GM20000 (cell line): ENCODE data around the gene THBS4.

ENCODE experiments used
- DNase-seq: peaks from one replicate; pipeline ENCODE4 v3.0.0; 2012; ENCODE audit warnings: low spot score
- CTCF ChIP-seq: IDR thresholded peaks from 2 replicates; pipeline ENCODE4 v1.5.1; 2012; ENCODE audit warnings: mild to moderate bottlenecking, control low read depth; ENCODE audit errors: extremely low read depth, missing control alignments

The THBS4 gene

GRCh38 chr5:80043187-80043586 lies 8.0 kb downstream of the THBS4 start:
- DNase-seq = no peak
- no peak for TF ChIP-seq CTCF

- TF ChIP-seq CTCF = no peak
- no peak for DNase-seq
Measured at GRCh38 chr5:80048084-80048780, 13.1 kb downstream of the THBS4 start.

GRCh38 chr5:80052464-80052863 lies 17.3 kb downstream of the THBS4 start:
- no peak for DNase-seq
- no peak for TF ChIP-seq CTCF

- TF ChIP-seq CTCF = no peak
- DNase-seq = no peak
Measured at GRCh38 chr5:80054682-80055081, 19.5 kb downstream of the THBS4 start.

GRCh38 chr5:80055491-80056170 lies 20.5 kb downstream of the THBS4 start:
- TF ChIP-seq CTCF = no peak
- no peak for DNase-seq

GRCh38 chr5:80057099-80057498 lies 22.0 kb downstream of the THBS4 start:
- TF ChIP-seq CTCF = no peak
- DNase-seq = no peak

- DNase-seq = no peak
- no peak for TF ChIP-seq CTCF
Measured at GRCh38 chr5:80057921-80058320, 22.8 kb downstream of the THBS4 start.
